Left ventricle myocardium inferior (tissue), 1 donor: ENCODE data around the gene CDH22. TPM values are rescaled to one million over a fixed set of nuclear protein-coding genes. Genes with fewer than 3 reads are reported as not detected.

Experiments
- DNase-seq: peaks from one replicate; pipeline ENCODE4 v3.0.0-alpha.2; 2020
- H3K27ac ChIP-seq: fragments of 200-600 bp; replicated peaks from 2 replicates; pipeline ENCODE4 v1.8.0; 2021
- H3K27me3 ChIP-seq: fragments of 200-600 bp; 2 replicates; pipeline ENCODE4 v1.8.0; 2021; ENCODE audit warnings: low read depth
- H3K36me3 ChIP-seq: fragments of 200-600 bp; 2 replicates; pipeline ENCODE4 v1.8.0; 2021
- H3K4me1 ChIP-seq: fragments of 200-600 bp; 2 replicates; pipeline ENCODE4 v1.8.0; 2021
- H3K4me3 ChIP-seq: fragments of 200-600 bp; 2 replicates; pipeline ENCODE4 v1.8.0; 2021; ENCODE audit warnings: mild to moderate bottlenecking, moderate library complexity
- H3K9me3 ChIP-seq: fragments of 200-600 bp; replicated peaks from 2 replicates; pipeline ENCODE4 v1.8.0; 2021
- CTCF ChIP-seq: fragments of 200-600 bp; IDR thresholded peaks from 2 replicates; pipeline ENCODE4 v1.8.0; 2021; ENCODE audit warnings: antibody characterized with exemption, mild to moderate bottlenecking, borderline replicate concordance
- intact Hi-C: fragments of 100-400 bp; cut with micrococcal nuclease; formaldehyde crosslinking; loops from one replicate; pipeline ENCODE4 v1.11.0; 2022
- total RNA-seq: library from RNA; stranded (reverse); fragmentation: NEBNext Ultra II Directional; extraction: Animal tissue kit (Norgen Biotek cat#: 25700); gene quantifications from one replicate; pipeline ENCODE4 v1.2.1, GENCODE V29; 2021
- donor health status: DM: no; HTN: yes; CAD: no; lungs with severe emphysema.

The CDH22 gene
- total RNA-seq, 1 donor from 2014 or later = 2.3 TPM

DNA sequence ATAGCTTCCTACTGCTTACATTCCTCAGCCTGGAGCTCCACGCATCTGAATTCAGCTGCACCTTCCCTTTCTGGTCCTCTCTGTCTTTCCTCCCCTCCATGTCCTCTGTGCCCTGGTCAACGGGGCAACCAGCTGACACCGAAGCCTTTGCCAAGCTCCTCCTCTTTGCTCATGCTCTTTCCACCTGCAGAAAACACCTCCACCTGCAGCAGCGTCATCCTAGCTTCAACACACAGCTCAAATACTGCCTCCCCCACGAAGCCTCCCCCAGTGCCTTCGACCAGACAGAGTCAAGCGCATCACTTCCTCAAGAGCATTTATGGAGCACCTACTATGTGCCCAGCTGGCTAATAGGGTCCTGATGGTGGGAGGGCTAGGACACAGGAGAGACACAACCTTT, 9.2 kb downstream of the CDH22 start:
- no peak overlapping the region for H3K4me3 ChIP-seq
- peaks cover 94% of the 10 kb centered on the region for H3K27me3 ChIP-seq
- H3K9me3 ChIP-seq = no peaks in the 10 kb centered on the region
- no peak for TF ChIP-seq CTCF
- intact Hi-C loops = no loop called here
- no peaks in the 10 kb centered on the region for H3K36me3 ChIP-seq
- no peak for DNase-seq
- peaks cover 2% of the 10 kb centered on the region for H3K4me1 ChIP-seq
- H3K27ac ChIP-seq = no peak overlapping the region

- Histone ChIP-seq H3K27me3 (peaks cover 94% of the 10 kb centered on the region), H3K4me3 (no peak overlapping the region), H3K9me3 (no peaks in the 10 kb centered on the region), H3K27ac (no peak overlapping the region), H3K36me3 (no peaks in the 10 kb centered on the region), H3K4me1 (no peaks in the 10 kb centered on the region)
- DNase-seq = no peak
- intact Hi-C loops = no loop called here
- no peak for TF ChIP-seq CTCF
These were observed 9.9 kb downstream of the CDH22 start for GRCh38 chr20:46298374-46298773.

DNA sequence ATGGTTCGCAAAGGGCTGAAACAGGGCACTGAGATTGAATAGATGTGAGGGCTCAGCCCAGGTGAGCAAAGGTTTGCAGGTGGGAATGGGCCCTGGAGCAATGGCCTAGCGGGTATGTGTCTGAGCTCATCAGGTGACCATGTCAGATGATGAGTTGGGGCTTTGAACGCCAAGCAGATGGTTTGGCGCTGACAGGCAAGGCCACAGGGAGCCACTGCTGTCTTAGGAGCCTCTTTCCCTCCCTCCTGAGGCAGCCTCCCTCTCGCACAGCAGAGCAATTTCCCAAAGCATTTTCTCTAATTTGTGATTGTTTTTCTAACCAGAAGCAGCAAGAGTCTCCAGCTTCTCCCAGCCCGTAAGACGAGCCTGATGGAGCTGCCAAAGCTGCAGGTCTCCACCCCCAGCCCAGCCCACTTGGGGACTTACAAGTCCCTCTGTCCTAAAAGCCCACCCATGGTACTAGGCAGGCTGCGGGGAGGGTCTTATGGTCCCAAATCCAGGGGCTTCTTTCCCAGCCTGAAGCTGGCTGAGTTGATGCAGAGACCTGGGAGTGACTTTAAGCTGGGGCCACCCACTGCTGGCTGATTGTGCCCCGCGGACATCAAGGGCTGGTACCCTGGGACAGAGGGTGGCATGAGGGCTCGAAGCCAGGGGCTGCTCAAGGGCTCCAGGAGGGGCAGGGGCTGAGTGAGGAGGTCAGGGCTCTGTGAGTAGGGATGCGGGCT, 11.6 kb downstream of the CDH22 start:
- Histone ChIP-seq H3K27ac (no peak overlapping the region), H3K4me1 (no peaks in the 10 kb centered on the region), H3K9me3 (no peaks in the 10 kb centered on the region), H3K36me3 (no peaks in the 10 kb centered on the region), H3K27me3 (peaks cover 91% of the 10 kb centered on the region), H3K4me3 (no peak overlapping the region)
- TF ChIP-seq CTCF = no peak
- intact Hi-C loops = no loop called here
- no peak for DNase-seq

DNA sequence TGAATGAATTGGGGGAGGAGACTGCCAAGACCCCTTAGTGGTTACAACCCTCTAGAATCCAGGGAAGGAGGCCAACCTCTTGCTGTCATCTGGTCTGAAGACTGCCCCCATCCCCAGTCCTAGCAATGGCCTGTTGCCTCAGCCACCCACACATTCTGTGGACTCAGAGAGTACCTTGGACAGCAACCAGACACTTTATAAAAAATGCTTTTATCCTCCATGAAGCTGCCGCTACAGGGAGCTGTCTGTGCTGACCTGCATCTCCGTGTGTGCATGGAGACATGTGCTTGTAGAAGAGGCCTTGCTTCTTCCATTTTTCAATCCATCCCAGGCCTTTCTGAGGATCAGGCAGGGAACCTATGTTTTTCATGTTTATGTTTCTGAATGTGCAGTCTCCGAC, 15.2 kb downstream of the CDH22 start:
- Histone ChIP-seq H3K4me1 (no peaks in the 10 kb centered on the region), H3K9me3 (no peaks in the 10 kb centered on the region), H3K4me3 (no peak overlapping the region), H3K27ac (no peak overlapping the region), H3K36me3 (no peaks in the 10 kb centered on the region), H3K27me3 (peaks cover 87% of the 10 kb centered on the region)
- no peak for TF ChIP-seq CTCF
- DNase-seq = no peak
- intact Hi-C loops = no loop called here

GRCh38 chr20:46291401-46291800, 16.9 kb downstream of the CDH22 start:
- H3K27me3 ChIP-seq = peaks cover 87% of the 10 kb centered on the region

More at GRCh38 chr20:46291401-46291800, 16.9 kb downstream of the CDH22 start:
- H3K27ac ChIP-seq = no peak overlapping the region
- no peaks in the 10 kb centered on the region for H3K4me1 ChIP-seq
- intact Hi-C loops = no loop called here
- TF ChIP-seq CTCF = no peak
- H3K36me3 ChIP-seq = no peaks in the 10 kb centered on the region
- no peaks in the 10 kb centered on the region for H3K9me3 ChIP-seq
- H3K4me3 ChIP-seq = no peak overlapping the region
- DNase-seq = no peak
